Keratinocyte (primary cell): Measurements from ENCODE around the gene S100P.

Experiments used
- CTCF ChIP-seq, 3 experiments: IDR thresholded peaks in 1 of 3; conservative IDR thresholded peaks in 1 of 3; optimal IDR thresholded peaks in 1 of 3; 2 replicates in 2 of 3; 3 replicates in 1 of 3; pipeline versions ENCODE3 to v1.5.1; 2011; ENCODE audit warnings: low read length in 3 of 3, mild to moderate bottlenecking in 3 of 3, moderate library complexity in 2 of 3, control low read depth in 1 of 3, inconsistent platforms in 1 of 3; ENCODE audit not compliant: insufficient read depth in 2 of 3; ENCODE audit errors: extremely low read depth in 1 of 3
- EZH2 ChIP-seq: IDR thresholded peaks from one replicate; pipeline ENCODE4 v1.6.1; 2012; ENCODE audit warnings: inconsistent platforms, mild to moderate bottlenecking, low read length, moderate library complexity

- TF ChIP-seq CTCF (optimal IDR thresholded peaks at IDR 0.05 in 1 of 3, IDR thresholded peaks at IDR 0.05 in 1 of 3, conservative IDR thresholded peaks at IDR 0.05 in 1 of 3; ENCODE audit: extremely low read depth in 1 of 3, insufficient read depth in 2 of 3, low read length in 3 of 3) (no peak), EZH2 (no peak)
Observed at GRCh38 chr4:6682862-6683590, 10.7 kb upstream of the S100P start.
